Vagina (tissue), 2 donors: ENCODE data around the gene EVI2A.

Source experiments
- POLR2A ChIP-seq, 2 donors: fragments of 450-650 bp; IDR thresholded peaks; one replicate each; pipeline ENCODE4 v1.6.1; 2017; ENCODE audit warnings: antibody characterized with exemption in 2 of 2, mild to moderate bottlenecking in 2 of 2, moderate library complexity in 2 of 2
- POLR2AphosphoS5 ChIP-seq, 2 donors: sonication (generic); formaldehyde crosslinking; IDR thresholded peaks; one replicate each; pipeline ENCODE4 v1.9.0; 2017; ENCODE audit warnings: antibody characterized with exemption in 2 of 2, mild to moderate bottlenecking in 2 of 2, low read depth in 1 of 2; ENCODE audit not compliant: insufficient read depth in 1 of 2
- TF ChIP-seq, protein P1 (sequence below), 3 experiments: fragments of 450-650 bp in 2 of 3; fragments of 200-600 bp in 1 of 3; sonication (generic) in 1 of 3; IDR thresholded peaks; one replicate each; pipeline ENCODE4 v1.5.1; 2017 to 2019; ENCODE audit warnings: antibody characterized with exemption in 3 of 3, mild to moderate bottlenecking in 2 of 3, moderate library complexity in 2 of 3

DNA sequence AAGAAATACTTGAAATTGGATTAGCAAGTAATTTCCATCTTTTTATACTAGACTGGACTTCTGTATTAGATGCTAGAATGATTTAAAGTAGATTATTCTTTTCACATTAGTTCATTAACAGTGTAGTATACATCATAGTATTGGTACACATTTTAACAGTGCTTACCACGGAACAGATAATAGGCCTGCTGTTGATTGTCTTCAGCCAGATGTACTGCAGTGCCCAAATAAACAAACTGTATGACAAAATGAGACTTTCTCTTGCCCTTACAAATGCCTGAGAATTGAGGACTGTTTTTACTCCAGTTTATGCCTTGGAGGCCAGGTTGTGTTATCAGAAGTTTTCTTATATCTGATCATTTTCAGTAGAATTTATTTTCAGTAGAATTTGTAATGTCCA, 631 bp downstream of the EVI2A start:
- TF ChIP-seq POLR2AphosphoS5 (IDR thresholded peaks at IDR 0.05; ENCODE audit: insufficient read depth in 1 of 2, low read depth in 1 of 2) (no peak), POLR2A (IDR thresholded peaks at IDR 0.05) (no peak)
- TF ChIP-seq, protein P1, sequence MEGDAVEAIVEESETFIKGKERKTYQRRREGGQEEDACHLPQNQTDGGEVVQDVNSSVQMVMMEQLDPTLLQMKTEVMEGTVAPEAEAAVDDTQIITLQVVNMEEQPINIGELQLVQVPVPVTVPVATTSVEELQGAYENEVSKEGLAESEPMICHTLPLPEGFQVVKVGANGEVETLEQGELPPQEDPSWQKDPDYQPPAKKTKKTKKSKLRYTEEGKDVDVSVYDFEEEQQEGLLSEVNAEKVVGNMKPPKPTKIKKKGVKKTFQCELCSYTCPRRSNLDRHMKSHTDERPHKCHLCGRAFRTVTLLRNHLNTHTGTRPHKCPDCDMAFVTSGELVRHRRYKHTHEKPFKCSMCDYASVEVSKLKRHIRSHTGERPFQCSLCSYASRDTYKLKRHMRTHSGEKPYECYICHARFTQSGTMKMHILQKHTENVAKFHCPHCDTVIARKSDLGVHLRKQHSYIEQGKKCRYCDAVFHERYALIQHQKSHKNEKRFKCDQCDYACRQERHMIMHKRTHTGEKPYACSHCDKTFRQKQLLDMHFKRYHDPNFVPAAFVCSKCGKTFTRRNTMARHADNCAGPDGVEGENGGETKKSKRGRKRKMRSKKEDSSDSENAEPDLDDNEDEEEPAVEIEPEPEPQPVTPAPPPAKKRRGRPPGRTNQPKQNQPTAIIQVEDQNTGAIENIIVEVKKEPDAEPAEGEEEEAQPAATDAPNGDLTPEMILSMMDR (IDR thresholded peaks at IDR 0.05) = no peak
